ENCODE measurements around the gene RAB33A.

The RAB33A gene

GRCh38 chrX:130172127-130172845, 524 bp downstream of the RAB33A start:
- 0 to 30% methylated on average over 1 to 2 of the region's 34 CpGs for WGBS, 2 experiments (ENCODE audit: insufficient coverage in 2 of 2)
- H3K4me1 ChIP-seq (ENCODE audit: control insufficient read depth, insufficient read depth, low read length, poor library complexity, severe bottlenecking) = peaks cover 7% of the 10 kb centered on the region
- H3K27ac ChIP-seq (ENCODE audit: low read depth, low read length, severe bottlenecking) = no peak overlapping the region

GRCh38 chrX:130173190-130173895, 1.6 kb downstream of the RAB33A start:
- H3K4me1 ChIP-seq (ENCODE audit: control insufficient read depth, insufficient read depth, low read length, poor library complexity, severe bottlenecking) = peaks cover 7% of the 10 kb centered on the region
- peak overlapping the region; percentile 2 for H3K4me3 ChIP-seq (ENCODE audit: extremely low read depth, insufficient read depth, low read length, poor library complexity, severe bottlenecking)
- peak overlapping the region; percentile 88 for H3K27ac ChIP-seq (ENCODE audit: low read depth, low read length, severe bottlenecking)
- no peaks in the 10 kb centered on the region for H3K36me3 ChIP-seq (ENCODE audit: control insufficient read depth, insufficient read depth, low read length)
- no peaks in the 10 kb centered on the region for H3K9me3 ChIP-seq (ENCODE audit: control insufficient read depth, low read length)
- 74 to 81% methylated on average over 3 to 4 of the region's 7 CpGs for WGBS, 2 experiments (ENCODE audit: insufficient coverage in 2 of 2)

More at GRCh38 chrX:130172127-130172845, 524 bp downstream of the RAB33A start:
- peak overlapping the region; percentile 35 for H3K4me3 ChIP-seq (ENCODE audit: extremely low read depth, insufficient read depth, low read length, poor library complexity, severe bottlenecking)
- no peaks in the 10 kb centered on the region for H3K36me3 ChIP-seq (ENCODE audit: control insufficient read depth, insufficient read depth, low read length)
- no peaks in the 10 kb centered on the region for H3K9me3 ChIP-seq (ENCODE audit: control insufficient read depth, low read length)

- Histone ChIP-seq H3K9me3 (ENCODE audit: control insufficient read depth, low read length) (no peaks in the 10 kb centered on the region), H3K36me3 (ENCODE audit: control insufficient read depth, insufficient read depth, low read length) (no peaks in the 10 kb centered on the region), H3K27ac (ENCODE audit: low read depth, low read length, severe bottlenecking) (peak overlapping the region; percentile 88), H3K4me1 (ENCODE audit: control insufficient read depth, insufficient read depth, low read length, poor library complexity, severe bottlenecking) (peaks cover 7% of the 10 kb centered on the region), H3K4me3 (ENCODE audit: extremely low read depth, insufficient read depth, low read length, poor library complexity, severe bottlenecking) (no peak overlapping the region)
- WGBS, 2 experiments (ENCODE audit: insufficient coverage in 2 of 2) = 89 to 90% methylated on average over 4 to 8 of the region's 10 CpGs
Measured at GRCh38 chrX:130174045-130174704, 2.4 kb downstream of the RAB33A start.

GRCh38 chrX:130174937-130175336, 3.2 kb downstream of the RAB33A start:
- Histone ChIP-seq H3K27ac (ENCODE audit: low read depth, low read length, severe bottlenecking) (no peak overlapping the region), H3K36me3 (ENCODE audit: control insufficient read depth, insufficient read depth, low read length) (no peaks in the 10 kb centered on the region), H3K4me1 (ENCODE audit: control insufficient read depth, insufficient read depth, low read length, poor library complexity, severe bottlenecking) (peaks cover 7% of the 10 kb centered on the region), H3K4me3 (ENCODE audit: extremely low read depth, insufficient read depth, low read length, poor library complexity, severe bottlenecking) (no peak overlapping the region), H3K9me3 (ENCODE audit: control insufficient read depth, low read length) (no peaks in the 10 kb centered on the region)
- no CpG with 5 or more reads among the region's 2 CpGs for WGBS, 2 experiments (ENCODE audit: insufficient coverage in 2 of 2)

GRCh38 chrX:130176354-130176776, 4.6 kb downstream of the RAB33A start:
- Histone ChIP-seq H3K9me3 (ENCODE audit: control insufficient read depth, low read length) (no peaks in the 10 kb centered on the region), H3K4me3 (ENCODE audit: extremely low read depth, insufficient read depth, low read length, poor library complexity, severe bottlenecking) (no peak overlapping the region), H3K36me3 (ENCODE audit: control insufficient read depth, insufficient read depth, low read length) (no peaks in the 10 kb centered on the region), H3K27ac (ENCODE audit: low read depth, low read length, severe bottlenecking) (no peak overlapping the region), H3K4me1 (ENCODE audit: control insufficient read depth, insufficient read depth, low read length, poor library complexity, severe bottlenecking) (peaks cover 7% of the 10 kb centered on the region)

GRCh38 chrX:130176942-130177341, 5.2 kb downstream of the RAB33A start:
- H3K27ac ChIP-seq (ENCODE audit: low read depth, low read length, severe bottlenecking) = no peak overlapping the region
- 90 to 91% methylated on average over 1 to 2 of the region's 4 CpGs for WGBS, 2 experiments (ENCODE audit: insufficient coverage in 2 of 2)
- peaks cover 7% of the 10 kb centered on the region for H3K4me1 ChIP-seq (ENCODE audit: control insufficient read depth, insufficient read depth, low read length, poor library complexity, severe bottlenecking)
- no peaks in the 10 kb centered on the region for H3K36me3 ChIP-seq (ENCODE audit: control insufficient read depth, insufficient read depth, low read length)
- H3K4me3 ChIP-seq (ENCODE audit: extremely low read depth, insufficient read depth, low read length, poor library complexity, severe bottlenecking) = no peak overlapping the region
- H3K9me3 ChIP-seq (ENCODE audit: control insufficient read depth, low read length) = no peaks in the 10 kb centered on the region

- WGBS, 2 experiments (ENCODE audit: insufficient coverage in 2 of 2) = 80 to 94% methylated on average over 1 to 3 of the region's 5 CpGs
- no peak overlapping the region for H3K27ac ChIP-seq (ENCODE audit: low read depth, low read length, severe bottlenecking)
- H3K4me1 ChIP-seq (ENCODE audit: control insufficient read depth, insufficient read depth, low read length, poor library complexity, severe bottlenecking) = no peaks in the 10 kb centered on the region
- no peak overlapping the region for H3K4me3 ChIP-seq (ENCODE audit: extremely low read depth, insufficient read depth, low read length, poor library complexity, severe bottlenecking)
- no peaks in the 10 kb centered on the region for H3K36me3 ChIP-seq (ENCODE audit: control insufficient read depth, insufficient read depth, low read length)
- no peaks in the 10 kb centered on the region for H3K9me3 ChIP-seq (ENCODE audit: control insufficient read depth, low read length)
Measured at GRCh38 chrX:130179170-130179569, 7.4 kb downstream of the RAB33A start.

- no peak overlapping the region for H3K27ac ChIP-seq (ENCODE audit: low read depth, low read length, severe bottlenecking)
- no peak overlapping the region for H3K4me3 ChIP-seq (ENCODE audit: extremely low read depth, insufficient read depth, low read length, poor library complexity, severe bottlenecking)
- no peaks in the 10 kb centered on the region for H3K36me3 ChIP-seq (ENCODE audit: control insufficient read depth, insufficient read depth, low read length)
- H3K4me1 ChIP-seq (ENCODE audit: control insufficient read depth, insufficient read depth, low read length, poor library complexity, severe bottlenecking) = no peaks in the 10 kb centered on the region
- 92 to 100% methylated on average over 2 to 3 of the region's 7 CpGs for WGBS, 2 experiments (ENCODE audit: insufficient coverage in 2 of 2)
- H3K9me3 ChIP-seq (ENCODE audit: control insufficient read depth, low read length) = no peaks in the 10 kb centered on the region
Measured at GRCh38 chrX:130179579-130180215, 7.9 kb downstream of the RAB33A start.

- 98 to 100% methylated on average over 3 to 4 of the region's 11 CpGs for WGBS, 2 experiments (ENCODE audit: insufficient coverage in 2 of 2)
- H3K36me3 ChIP-seq (ENCODE audit: control insufficient read depth, insufficient read depth, low read length) = no peaks in the 10 kb centered on the region
- no peaks in the 10 kb centered on the region for H3K9me3 ChIP-seq (ENCODE audit: control insufficient read depth, low read length)
Measured at GRCh38 chrX:130184168-130184567, 12.4 kb downstream of the RAB33A start.

GRCh38 chrX:130184857-130185256, 13.1 kb downstream of the RAB33A start:
- whole genome bisulfite sequencing, 2 experiments (ENCODE audit: insufficient coverage in 2 of 2) = no CpG with 5 or more reads among the region's 2 CpGs
- no peak overlapping the region for H3K27ac ChIP-seq (ENCODE audit: low read depth, low read length, severe bottlenecking)
- H3K4me3 ChIP-seq (ENCODE audit: extremely low read depth, insufficient read depth, low read length, poor library complexity, severe bottlenecking) = no peak overlapping the region
- no peaks in the 10 kb centered on the region for H3K9me3 ChIP-seq (ENCODE audit: control insufficient read depth, low read length)
- no peaks in the 10 kb centered on the region for H3K4me1 ChIP-seq (ENCODE audit: control insufficient read depth, insufficient read depth, low read length, poor library complexity, severe bottlenecking)
- no peaks in the 10 kb centered on the region for H3K36me3 ChIP-seq (ENCODE audit: control insufficient read depth, insufficient read depth, low read length)

More at GRCh38 chrX:130184168-130184567, 12.4 kb downstream of the RAB33A start:
- Histone ChIP-seq H3K4me3 (ENCODE audit: extremely low read depth, insufficient read depth, low read length, poor library complexity, severe bottlenecking) (no peak overlapping the region), H3K4me1 (ENCODE audit: control insufficient read depth, insufficient read depth, low read length, poor library complexity, severe bottlenecking) (no peaks in the 10 kb centered on the region), H3K27ac (ENCODE audit: low read depth, low read length, severe bottlenecking) (no peak overlapping the region)

All from mesodermal cell (in vitro differentiated cells).